Endodermal cell (in vitro differentiated cells): Measurements from ENCODE around the gene KIFAP3. TPM values are rescaled to one million over a fixed set of nuclear protein-coding genes. Genes with fewer than 3 reads are reported as not detected.
"Not testable (repeated sequence)": the region's sequence is repeated elsewhere in the genome, so short reads cannot be mapped to it uniquely, and the experiment has no call there.

ENCODE experiments used
- DNase-seq: peaks from one replicate; pipeline ENCODE4 v3.0.0-alpha.2; 2017
- H3K27ac ChIP-seq: 2 replicates; pipeline ENCODE4 v1.5.1; 2013; ENCODE audit warnings: mild to moderate bottlenecking, low read depth, low read length, moderate library complexity
- H3K27me3 ChIP-seq: 2 replicates; pipeline ENCODE4 v1.6.1; 2013; ENCODE audit warnings: mild to moderate bottlenecking, low read length, moderate library complexity; ENCODE audit not compliant: insufficient read depth, control insufficient read depth, poor library complexity, severe bottlenecking
- H3K36me3 ChIP-seq: 2 replicates; pipeline ENCODE4 v1.7.0; 2013; ENCODE audit warnings: mild to moderate bottlenecking, low read length, moderate library complexity; ENCODE audit not compliant: control insufficient read depth, insufficient read depth
- H3K4me1 ChIP-seq: one replicate; pipeline ENCODE4 v1.7.0; 2013; ENCODE audit warnings: low read length; ENCODE audit not compliant: control insufficient read depth, insufficient read depth
- H3K4me3 ChIP-seq: 2 replicates; pipeline ENCODE4 v1.5.1; 2013; ENCODE audit warnings: mild to moderate bottlenecking, low read length, moderate library complexity
- H3K9ac ChIP-seq: 2 replicates; pipeline ENCODE4 v1.6.1; 2013; ENCODE audit warnings: mild to moderate bottlenecking, low read length, moderate library complexity; ENCODE audit not compliant: poor library complexity, severe bottlenecking; ENCODE audit errors: extremely low read depth
- H3K9me3 ChIP-seq: 2 replicates; pipeline ENCODE4 v1.6.1; 2013; ENCODE audit warnings: mild to moderate bottlenecking, low read length, moderate library complexity; ENCODE audit not compliant: control insufficient read depth
- H3K27ac Mint-ChIP-seq: 2 replicates; pipeline ENCODE4 v1.8.0; 2020; ENCODE audit warnings: mixed read lengths
- H3K27me3 Mint-ChIP-seq: 2 replicates; pipeline ENCODE4 v1.8.0; 2021; ENCODE audit warnings: mild to moderate bottlenecking, mixed read lengths; ENCODE audit not compliant: insufficient read depth
- H3K36me3 Mint-ChIP-seq: 2 replicates; pipeline ENCODE4 v1.8.0; 2020; ENCODE audit warnings: low read depth, mixed read lengths
- H3K4me1 Mint-ChIP-seq: 2 replicates; pipeline ENCODE4 v1.8.0; 2020; ENCODE audit warnings: mixed read lengths
- H3K4me3 Mint-ChIP-seq: 2 replicates; pipeline ENCODE4 v1.8.0; 2020; ENCODE audit warnings: mild to moderate bottlenecking, moderate library complexity, mixed read lengths
- H3K9me3 Mint-ChIP-seq: 2 replicates; pipeline ENCODE4 v1.8.0; 2020; ENCODE audit warnings: mild to moderate bottlenecking, mixed read lengths
- WGBS, 2 experiments: methylation state at CpG; one replicate each; pipeline versions ENCODE4 v1.1.5 to v1.1.7; 2013; ENCODE audit warnings: missing lambda C conversion rate in 2 of 2, mixed read lengths in 1 of 2; ENCODE audit not compliant: insufficient coverage in 1 of 2, insufficient read length in 1 of 2; 5-methylcytosine and 5-hydroxymethylcytosine counted together
- total RNA-seq, 2 donors: library from RNA; stranded (reverse); fragmentation: NEBNext Ultra II Directional in 1 of 2; extraction: Animal tissue kit (Norgen Biotek cat#: 25700) in 1 of 2; gene quantifications; 2 replicates in 1 of 2; 3 replicates in 1 of 2; pipeline ENCODE4 v1.2.1, GENCODE V29; 2021
- TF ChIP-seq, protein P1 (sequence below): fragments of 200-600 bp; sonication (generic); conservative IDR thresholded peaks from 2 replicates; pipeline ENCODE4 v1.5.0; 2021; ENCODE audit warnings: antibody characterized with exemption, mild to moderate bottlenecking

KIFAP3 gene
- total RNA-seq, 2 donors from 2014 or later = 8.9 to 14.5 TPM

DNA sequence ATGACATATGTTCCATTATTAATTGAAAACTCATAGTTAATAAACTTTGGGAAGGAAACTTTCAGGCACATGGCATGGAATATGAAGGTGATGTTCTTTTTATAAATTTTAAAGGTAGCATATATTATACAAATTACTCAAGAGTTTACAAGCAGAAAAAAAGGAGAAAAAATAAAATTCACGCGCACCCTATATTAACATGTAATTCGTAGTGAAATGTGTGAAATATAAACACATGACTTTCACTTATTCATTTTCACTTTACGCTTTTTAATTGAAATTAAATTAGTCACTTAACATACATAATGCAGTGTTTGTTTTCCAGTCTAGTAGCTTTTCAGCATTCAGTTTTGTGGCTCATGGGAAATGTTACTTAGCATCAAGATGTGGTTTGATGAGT lies 153.4 kb downstream of the KIFAP3 start:
- H3K4me3 ChIP-seq = no peak overlapping the region
- H3K36me3 Mint-ChIP-seq = no peaks in the 10 kb centered on the region
- H3K27me3 ChIP-seq = no peaks in the 10 kb centered on the region
- H3K9me3 Mint-ChIP-seq = no peaks in the 10 kb centered on the region
- H3K9ac ChIP-seq = no peak overlapping the region
- no peak overlapping the region for H3K4me3 Mint-ChIP-seq
- no peak for DNase-seq
- H3K27ac Mint-ChIP-seq = no peak overlapping the region
- H3K9me3 ChIP-seq = no peaks in the 10 kb centered on the region
- WGBS, 2 experiments = no CpG with 5 or more reads among the region's 4 CpGs
- H3K36me3 ChIP-seq = no peaks in the 10 kb centered on the region
- no peaks in the 10 kb centered on the region for H3K4me1 Mint-ChIP-seq
- TF ChIP-seq, protein P1, sequence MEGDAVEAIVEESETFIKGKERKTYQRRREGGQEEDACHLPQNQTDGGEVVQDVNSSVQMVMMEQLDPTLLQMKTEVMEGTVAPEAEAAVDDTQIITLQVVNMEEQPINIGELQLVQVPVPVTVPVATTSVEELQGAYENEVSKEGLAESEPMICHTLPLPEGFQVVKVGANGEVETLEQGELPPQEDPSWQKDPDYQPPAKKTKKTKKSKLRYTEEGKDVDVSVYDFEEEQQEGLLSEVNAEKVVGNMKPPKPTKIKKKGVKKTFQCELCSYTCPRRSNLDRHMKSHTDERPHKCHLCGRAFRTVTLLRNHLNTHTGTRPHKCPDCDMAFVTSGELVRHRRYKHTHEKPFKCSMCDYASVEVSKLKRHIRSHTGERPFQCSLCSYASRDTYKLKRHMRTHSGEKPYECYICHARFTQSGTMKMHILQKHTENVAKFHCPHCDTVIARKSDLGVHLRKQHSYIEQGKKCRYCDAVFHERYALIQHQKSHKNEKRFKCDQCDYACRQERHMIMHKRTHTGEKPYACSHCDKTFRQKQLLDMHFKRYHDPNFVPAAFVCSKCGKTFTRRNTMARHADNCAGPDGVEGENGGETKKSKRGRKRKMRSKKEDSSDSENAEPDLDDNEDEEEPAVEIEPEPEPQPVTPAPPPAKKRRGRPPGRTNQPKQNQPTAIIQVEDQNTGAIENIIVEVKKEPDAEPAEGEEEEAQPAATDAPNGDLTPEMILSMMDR = no peak
- no peaks in the 10 kb centered on the region for H3K4me1 ChIP-seq
- H3K27ac ChIP-seq = no peak overlapping the region
- no peaks in the 10 kb centered on the region for H3K27me3 Mint-ChIP-seq

DNA sequence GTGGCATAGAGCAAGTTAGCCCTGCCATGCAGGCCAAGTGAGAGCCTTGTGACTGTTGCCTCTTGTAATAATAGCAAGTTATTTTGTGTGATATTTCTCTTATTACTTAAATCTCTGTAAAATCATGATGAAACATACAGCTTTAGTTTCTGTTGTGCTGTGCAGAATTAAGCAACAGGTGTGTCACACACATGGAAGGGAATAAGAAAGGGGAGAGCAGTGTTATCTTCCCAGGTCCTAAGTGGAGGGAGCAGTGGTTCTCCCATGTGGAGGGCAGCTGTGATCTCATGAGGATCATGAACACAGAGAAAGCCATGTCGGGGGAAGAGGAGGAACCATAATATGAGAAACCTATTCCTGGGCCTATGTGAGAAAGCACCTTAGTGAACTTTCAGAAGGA lies 155.6 kb downstream of the KIFAP3 start:
- H3K36me3 Mint-ChIP-seq = no peaks in the 10 kb centered on the region
- no peak overlapping the region for H3K4me3 Mint-ChIP-seq
- Histone ChIP-seq H3K27ac (no peak overlapping the region), H3K36me3 (no peaks in the 10 kb centered on the region), H3K9me3 (no peaks in the 10 kb centered on the region), H3K4me3 (no peak overlapping the region), H3K27me3 (no peaks in the 10 kb centered on the region), H3K4me1 (no peaks in the 10 kb centered on the region), H3K9ac (no peak overlapping the region)
- TF ChIP-seq, protein P1 = no peak
- no peak overlapping the region for H3K27ac Mint-ChIP-seq
- no peaks in the 10 kb centered on the region for H3K27me3 Mint-ChIP-seq
- H3K4me1 Mint-ChIP-seq = no peaks in the 10 kb centered on the region
- DNase-seq = no peak
- WGBS, 2 experiments = 85 to 100% methylated on average over 1 of the region's 1 CpG
- no peaks in the 10 kb centered on the region for H3K9me3 Mint-ChIP-seq

GRCh38 chr1:169918220-169918619 lies 156.3 kb downstream of the KIFAP3 start:
- H3K9me3 ChIP-seq, H3K4me3 ChIP-seq, H3K36me3 Mint-ChIP-seq, H3K27ac Mint-ChIP-seq, H3K27me3 ChIP-seq, H3K27me3 Mint-ChIP-seq, H3K9ac ChIP-seq, H3K4me1 Mint-ChIP-seq, H3K27ac ChIP-seq, H3K4me3 Mint-ChIP-seq, H3K36me3 ChIP-seq, H3K4me1 ChIP-seq, H3K9me3 Mint-ChIP-seq, DNase-seq: not testable (repeated sequence)
- 91 to 100% methylated on average over 3 to 9 of the region's 9 CpGs for WGBS, 2 experiments

DNA sequence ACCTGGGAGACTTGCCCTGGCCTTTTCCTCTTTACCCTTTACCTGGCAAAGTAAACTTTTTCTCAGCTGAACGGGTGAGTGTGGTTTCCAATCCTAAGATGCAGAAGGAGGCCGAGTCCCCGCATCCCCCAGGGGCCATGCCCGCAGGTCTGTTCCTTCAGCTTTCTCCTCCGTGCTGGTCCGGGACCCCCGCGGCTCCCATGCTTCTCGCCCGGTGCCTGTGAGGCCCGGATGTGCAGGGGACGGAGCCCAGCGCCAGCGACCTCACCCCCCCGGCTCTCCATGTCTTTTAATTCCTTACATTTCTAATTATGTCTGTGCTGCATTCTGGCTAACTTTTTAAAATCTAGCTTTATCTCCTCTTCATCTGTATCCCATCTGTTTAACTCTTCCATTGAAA lies 159.3 kb downstream of the KIFAP3 start:
- no peak overlapping the region for H3K9ac ChIP-seq
- Mint-ChIP-seq H3K4me3 (no peak overlapping the region), H3K27ac (no peak overlapping the region), H3K27me3 (no peaks in the 10 kb centered on the region), H3K9me3 (no peaks in the 10 kb centered on the region), H3K36me3 (no peaks in the 10 kb centered on the region), H3K4me1 (peaks cover 6% of the 10 kb centered on the region)
- no peaks in the 10 kb centered on the region for H3K27me3 ChIP-seq
- H3K27ac ChIP-seq = no peak overlapping the region
- WGBS, 2 experiments = 87% methylated on average over 9 to 15 of the region's 15 CpGs
- H3K4me3 ChIP-seq = no peak overlapping the region
- H3K9me3 ChIP-seq = no peaks in the 10 kb centered on the region
- DNase-seq = no peak
- no peaks in the 10 kb centered on the region for H3K4me1 ChIP-seq
- no peaks in the 10 kb centered on the region for H3K36me3 ChIP-seq
- TF ChIP-seq, protein P1 = no peak
